Fibroblast of lung (primary cell): ENCODE data around the gene CACNG7. TPM values are rescaled to one million over a fixed set of nuclear protein-coding genes. Genes with fewer than 3 reads are reported as not detected.

ENCODE experiments used
- DNase-seq, 2 donors: peaks; one replicate each; pipeline versions ENCODE4 v3.0.0 to v3.0.0-alpha.2; 2010; ENCODE audit warnings: low read depth in 2 of 2
- H2AFZ ChIP-seq: 2 replicates; pipeline ENCODE4 v1.5.1; 2012; ENCODE audit warnings: low read length, control low read depth, inconsistent platforms
- H3K27ac ChIP-seq: 2 replicates; pipeline ENCODE4 v1.5.1; 2011; ENCODE audit warnings: low read length, control low read depth; ENCODE audit not compliant: insufficient read depth
- H3K27me3 ChIP-seq: 2 replicates; pipeline ENCODE4 v1.5.1; 2011; ENCODE audit warnings: mild to moderate bottlenecking, low read length; ENCODE audit not compliant: control insufficient read depth, insufficient read depth
- H3K36me3 ChIP-seq: 2 replicates; pipeline ENCODE4 v1.5.1; 2011; ENCODE audit warnings: low read length; ENCODE audit not compliant: control insufficient read depth, insufficient read depth
- H3K4me1 ChIP-seq: 2 replicates; pipeline ENCODE4 v1.5.1; 2011; ENCODE audit warnings: low read length; ENCODE audit not compliant: control insufficient read depth, insufficient read depth; ENCODE audit errors: extremely low read depth
- H3K4me2 ChIP-seq: 2 replicates; pipeline ENCODE4 v1.5.1; 2011; ENCODE audit warnings: low read length, control low read depth; ENCODE audit not compliant: insufficient read depth; ENCODE audit errors: extremely low read depth
- H3K4me3 ChIP-seq, 4 experiments: fragments of 200-600 bp in 1 of 4; sonication (generic) in 1 of 4; replicated peaks in 1 of 4; 2 replicates each; pipeline ENCODE4 v1.5.1; 2011 to 2016; ENCODE audit warnings: low read length in 4 of 4, low read depth in 3 of 4, mild to moderate bottlenecking in 3 of 4, control low read depth in 2 of 4, inconsistent platforms in 1 of 4, mixed read lengths in 1 of 4; ENCODE audit not compliant: insufficient read depth in 1 of 4; ENCODE audit errors: control extremely low read depth in 1 of 4
- H3K79me2 ChIP-seq: 2 replicates; pipeline ENCODE4 v1.5.1; 2012; ENCODE audit warnings: mild to moderate bottlenecking, low read length, inconsistent platforms; ENCODE audit not compliant: control insufficient read depth, insufficient read depth
- H3K9ac ChIP-seq: 2 replicates; pipeline ENCODE4 v1.5.1; 2011; ENCODE audit warnings: mild to moderate bottlenecking, low read length, control low read depth; ENCODE audit not compliant: insufficient read depth
- H3K9me3 ChIP-seq: 2 replicates; pipeline ENCODE4 v1.5.1; 2012; ENCODE audit warnings: low read depth, low read length; ENCODE audit not compliant: control insufficient read depth, insufficient read depth
- H4K20me1 ChIP-seq: 2 replicates; pipeline ENCODE4 v1.5.1; 2011; ENCODE audit warnings: low read length; ENCODE audit not compliant: control insufficient read depth, insufficient read depth; ENCODE audit errors: extremely low read depth
- CTCF ChIP-seq, 2 donors: IDR thresholded peaks in 1 of 2; conservative IDR thresholded peaks in 1 of 2; 1 replicate in 1 of 2; 2 replicates in 1 of 2; pipeline ENCODE4 v1.5.1; 2011 to 2012; ENCODE audit warnings: low read length in 2 of 2, control low read depth in 1 of 2, inconsistent platforms in 1 of 2, low read depth in 1 of 2, mild to moderate bottlenecking in 1 of 2
- EZH2 ChIP-seq: IDR thresholded peaks from 2 replicates; pipeline ENCODE4 v1.5.1; 2012; ENCODE audit warnings: low read length, control low read depth, mild to moderate bottlenecking; ENCODE audit errors: missing control alignments
- polyA plus RNA-seq, 2 donors: library from polyadenylated mRNA; depleted of rRNA in 1 of 2; stranded (reverse) in 1 of 2; unstranded in 1 of 2; fragments of >200 nt; gene quantifications; 2 replicates each; pipeline ENCODE4 v1.2.1, GENCODE V29; 2011 to 2012; ENCODE audit warnings: missing spikeins in 1 of 2
- total RNA-seq: library from RNA; depleted of rRNA; stranded (reverse); fragments of >200 nt; gene quantifications from 2 replicates; pipeline ENCODE4 v1.2.1, GENCODE V29; 2014

The CACNG7 gene
- total and polyA plus RNA-seq, 2 donors (not counting 1 experiment from before 2014, with no cell fraction given) = 0.17 to 0.68 TPM

DNA sequence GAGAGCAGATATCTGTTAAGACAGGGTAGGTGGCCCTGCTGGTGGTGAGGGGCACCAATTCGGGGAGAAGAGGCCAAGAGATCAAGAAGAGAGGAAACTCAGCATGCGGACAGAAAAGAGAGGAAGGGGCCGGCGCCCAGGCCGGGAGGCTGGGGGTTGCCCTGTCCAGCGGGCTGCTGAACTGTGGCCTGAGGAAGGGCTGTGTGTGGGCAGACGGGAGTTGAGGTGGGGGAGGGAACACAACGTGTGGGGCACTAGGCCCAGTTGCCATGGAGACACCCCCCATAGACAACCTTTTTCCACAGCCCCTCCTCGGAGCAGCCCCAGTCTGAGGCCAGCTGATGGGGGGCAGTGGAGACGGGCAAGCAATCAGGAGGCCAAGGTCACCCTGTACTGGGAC is 51.1 kb downstream of the CACNG7 start:
- DNase-seq = no peak
- no peaks in the 10 kb centered on the region for H3K79me2 ChIP-seq
- no peak overlapping the region for H3K9ac ChIP-seq
- no peak overlapping the region for H2AFZ ChIP-seq
- no peak overlapping the region for H3K27ac ChIP-seq
- H3K4me1 ChIP-seq = no peaks in the 10 kb centered on the region
- no peaks in the 10 kb centered on the region for H3K36me3 ChIP-seq
- TF ChIP-seq EZH2 (no peak), CTCF (conservative IDR thresholded peaks at IDR 0.05 in 1 of 2, IDR thresholded peaks at IDR 0.05 in 1 of 2; ENCODE audit: low read depth in 1 of 2, low read length in 2 of 2) (no peak)
- no peaks in the 10 kb centered on the region for H4K20me1 ChIP-seq
- no peak overlapping the region for H3K4me3 ChIP-seq
- H3K9me3 ChIP-seq = no peaks in the 10 kb centered on the region
- peaks cover 39% of the 10 kb centered on the region for H3K27me3 ChIP-seq
- H3K4me2 ChIP-seq = no peak overlapping the region

- Histone ChIP-seq H3K4me1 (no peaks in the 10 kb centered on the region), H3K9ac (no peak overlapping the region), H2AFZ (no peak overlapping the region), H3K36me3 (no peaks in the 10 kb centered on the region), H3K27me3 (peaks cover 39% of the 10 kb centered on the region), H3K4me3 (peak overlapping the region in 1 of 4 experiments; percentile 7), H3K4me2 (no peak overlapping the region), H4K20me1 (no peaks in the 10 kb centered on the region), H3K9me3 (no peaks in the 10 kb centered on the region), H3K79me2 (no peaks in the 10 kb centered on the region), H3K27ac (no peak overlapping the region)
- no peak for DNase-seq
- no peak for TF ChIP-seq CTCF (conservative IDR thresholded peaks at IDR 0.05 in 1 of 2, IDR thresholded peaks at IDR 0.05 in 1 of 2; ENCODE audit: low read depth in 1 of 2, low read length in 2 of 2)
- no peak for TF ChIP-seq EZH2
These were observed 51.8 kb downstream of the CACNG7 start for GRCh38 chr19:53960886-53961285.

- TF ChIP-seq EZH2 = peak; percentile 64
- no peak for TF ChIP-seq CTCF (conservative IDR thresholded peaks at IDR 0.05 in 1 of 2, IDR thresholded peaks at IDR 0.05 in 1 of 2; ENCODE audit: low read depth in 1 of 2, low read length in 2 of 2)
- no peak overlapping the region for H3K27ac ChIP-seq
- no peak overlapping the region for H3K9ac ChIP-seq
- DNase-seq = peak in 1 of 2 donors; percentile 24
- H3K79me2 ChIP-seq = no peaks in the 10 kb centered on the region
- H2AFZ ChIP-seq = no peak overlapping the region
- H3K9me3 ChIP-seq = no peaks in the 10 kb centered on the region
- H3K36me3 ChIP-seq = no peaks in the 10 kb centered on the region
- H3K4me2 ChIP-seq = no peak overlapping the region
- H3K4me1 ChIP-seq = no peaks in the 10 kb centered on the region
- peak overlapping the region in 1 of 4 experiments; percentile 20 for H3K4me3 ChIP-seq
- H3K27me3 ChIP-seq = peaks cover 39% of the 10 kb centered on the region
- H4K20me1 ChIP-seq = no peaks in the 10 kb centered on the region
These were observed 52.7 kb downstream of the CACNG7 start for GRCh38 chr19:53961523-53962356.
